ENCODE results near the gene PCDH10. TPM values are rescaled to one million over a fixed set of nuclear protein-coding genes. Genes with fewer than 3 reads are reported as not detected.

The PCDH10 gene
- total and polyA plus RNA-seq, 2 of the 8 experiments (the other 6 are each of a cell fraction or from before 2014, with no cell fraction given) = 2.2 to 10.0 TPM

DNA sequence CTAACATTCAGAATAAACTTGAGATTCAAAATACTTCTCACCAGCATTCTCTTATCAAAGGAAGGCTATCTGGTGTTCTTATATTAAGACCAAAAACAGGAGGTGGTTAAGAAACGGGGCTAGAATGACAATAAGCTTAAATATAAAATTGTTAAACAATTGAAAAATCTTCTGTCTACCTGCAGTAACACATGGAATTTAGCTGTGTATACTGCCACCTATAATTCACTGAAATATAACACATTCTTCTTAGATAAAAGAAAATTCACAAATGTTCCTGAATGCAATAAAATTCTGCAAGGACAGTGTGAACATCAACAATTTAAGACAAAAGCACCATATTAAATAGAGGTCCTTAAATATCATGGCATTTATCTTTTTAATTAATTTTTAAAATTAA, 11.5 kb upstream of the PCDH10 start:
- Histone ChIP-seq H3K27me3 (replicated peaks in 1 of 4; ENCODE audit: control insufficient read depth in 3 of 4, extremely low read depth in 1 of 4, insufficient read depth in 3 of 4, low read length in 3 of 4) (no peaks in the 10 kb centered on the region), H3K27ac (ENCODE audit: low read depth, low read length) (no peak overlapping the region), H3K18ac (ENCODE audit: extremely low read depth, low read length) (no peak overlapping the region), H3K4me2 (ENCODE audit: insufficient read depth in 1 of 2, low read depth in 2 of 2, low read length in 2 of 2) (no peak overlapping the region), H3K9ac (replicated peaks in 1 of 4; ENCODE audit: extremely low read depth in 1 of 4, low read depth in 3 of 4, low read length in 3 of 4) (no peak overlapping the region), H3K9me3 (ENCODE audit: insufficient read depth in 2 of 2, low read depth in 1 of 2, low read length in 1 of 2) (no peaks in the 10 kb centered on the region), H3K36me3 (ENCODE audit: control insufficient read depth in 2 of 4, insufficient read depth in 4 of 4, low read length in 3 of 4) (no peaks in the 10 kb centered on the region), H2BK5ac (ENCODE audit: low read depth, low read length) (no peak overlapping the region), H2BK15ac (ENCODE audit: low read length) (no peak overlapping the region), H3K14ac (ENCODE audit: insufficient read length) (no peak overlapping the region), H3K4me1 (replicated peaks in 1 of 4; ENCODE audit: control insufficient read depth in 3 of 4, insufficient read depth in 4 of 4, low read length in 3 of 4) (0 out of 7 replicates have a peak, but pooled peaks cover 0 to under 1% (median 0%) of the 10 kb centered on the region in 4 experiments), H2BK120ac (replicated peaks; ENCODE audit: low read depth, low read length) (no peak overlapping the region), H4K91ac (replicated peaks; ENCODE audit: insufficient read length, low read length) (no peak overlapping the region), H2BK20ac (ENCODE audit: low read length) (no peak overlapping the region), H3K4ac (replicated peaks; ENCODE audit: insufficient read length, low read depth, low read length) (no peak overlapping the region), H4K8ac (ENCODE audit: extremely low read depth, insufficient read depth, low read length) (no peak overlapping the region), H4K5ac (ENCODE audit: insufficient read length, low read depth, low read length) (no peak overlapping the region), H3K79me2 (ENCODE audit: control insufficient read depth in 1 of 2, insufficient read depth in 2 of 2, low read length in 2 of 2) (no peaks in the 10 kb centered on the region), H3K23ac (ENCODE audit: insufficient read length) (no peak overlapping the region), H3K4me3 (ENCODE audit: extremely low read depth in 1 of 4, insufficient read depth in 2 of 4, low read depth in 3 of 4, low read length in 4 of 4) (no peak overlapping the region), H3K79me1 (ENCODE audit: low read depth, low read length) (no peaks in the 10 kb centered on the region), H2AFZ (ENCODE audit: low read length) (no peak overlapping the region), H3K56ac (replicated peaks; ENCODE audit: insufficient read length, low read depth, low read length) (no peak overlapping the region), H2AK5ac (ENCODE audit: low read depth, low read length) (no peak overlapping the region), H2BK12ac (ENCODE audit: low read depth, low read length) (no peak overlapping the region), H4K20me1 (replicated peaks in 1 of 2; ENCODE audit: control insufficient read depth in 1 of 2, insufficient read depth in 2 of 2, low read length in 2 of 2) (no peaks in the 10 kb centered on the region), H3K23me2 (ENCODE audit: low read depth, low read length) (no peaks in the 10 kb centered on the region)
- 86% methylated on average over 1 of the region's 1 CpG; no CpG with 5 or more reads in 1 of the 2 experiments for WGBS, 2 experiments (ENCODE audit: extremely low coverage in 1 of 2, insufficient coverage in 1 of 2, insufficient read length in 1 of 2, insufficient replicate concordance in 2 of 2, low coverage in 1 of 2, low lambda C conversion rate in 2 of 2, missing lambda C conversion rate in 1 of 2)
- ChIA-PET CTCF (ENCODE audit: partially characterized antibody) (interaction anchor here (3.2 kb wide), 1 partner anchor 9 kb away, joined by 11 read pairs; no protein-coding TSS in a partner anchor), POLR2A (ENCODE audit: partially characterized antibody) (no interaction called here)
- DNase-seq (ENCODE audit: low read depth in 1 of 2, low spot score in 2 of 2) (no peak), FAIRE-seq (no peak)
- TF ChIP-seq KDM4A (IDR thresholded peaks at IDR 0.05; ENCODE audit: low read depth, low read length, severe bottlenecking) (no peak), BACH1 (IDR thresholded peaks at IDR 0.05; ENCODE audit: low read length) (no peak), BRCA1 (IDR thresholded peaks at IDR 0.05; ENCODE audit: low read depth, low read length) (no peak), BCL11A (IDR thresholded peaks at IDR 0.05; ENCODE audit: low read depth in 2 of 2, low read length in 2 of 2) (no peak)

Data from H1 (cell line).